ENCODE measurements around the gene PKIG. TPM values are rescaled to one million over a fixed set of nuclear protein-coding genes. Genes with fewer than 3 reads are reported as not detected.

The PKIG gene
- total and polyA plus RNA-seq, 2 of the 8 experiments (the other 6 are each of a cell fraction or from before 2014, with no cell fraction given), result 26.7 to 34.3 TPM

GRCh38 chr20:44632103-44632752, 49.8 kb downstream of the PKIG start:
- Histone ChIP-seq H3K56ac (replicated peaks; ENCODE audit: insufficient read length, low read depth, low read length) (no peak overlapping the region), H3K4me3 (ENCODE audit: extremely low read depth in 1 of 4, insufficient read depth in 2 of 4, low read depth in 3 of 4, low read length in 4 of 4) (no peak overlapping the region), H3K4me2 (ENCODE audit: insufficient read depth in 1 of 2, low read depth in 2 of 2, low read length in 2 of 2) (no peak overlapping the region), H3K4ac (replicated peaks; ENCODE audit: insufficient read length, low read depth, low read length) (no peak overlapping the region), H4K20me1 (replicated peaks in 1 of 2; ENCODE audit: control insufficient read depth in 1 of 2, insufficient read depth in 2 of 2, low read length in 2 of 2) (no peaks in the 10 kb centered on the region), H3K18ac (ENCODE audit: extremely low read depth, low read length) (no peak overlapping the region; the same call in 1 of the 2 replicates), H2BK15ac (ENCODE audit: low read length) (no peak overlapping the region), H3K79me1 (ENCODE audit: low read depth, low read length) (no peaks in the 10 kb centered on the region; the same call in 1 of the 2 replicates), H3K23ac (ENCODE audit: insufficient read length) (no peak overlapping the region), H3K9me3 (ENCODE audit: insufficient read depth in 2 of 2, low read depth in 1 of 2, low read length in 1 of 2) (no peaks in the 10 kb centered on the region), H3K14ac (ENCODE audit: insufficient read length) (no peak overlapping the region), H4K5ac (ENCODE audit: insufficient read length, low read depth, low read length) (no peak overlapping the region), H2BK12ac (ENCODE audit: low read depth, low read length) (no peak overlapping the region), H4K8ac (ENCODE audit: extremely low read depth, insufficient read depth, low read length) (no peak overlapping the region), H3K4me1 (replicated peaks in 1 of 4; ENCODE audit: control insufficient read depth in 3 of 4, insufficient read depth in 4 of 4, low read length in 3 of 4) (peaks cover 0 to 3% (median 0%) of the 10 kb centered on the region in 4 experiments; a peak in 3 of 7 replicates), H3K23me2 (ENCODE audit: low read depth, low read length) (no peaks in the 10 kb centered on the region), H2AFZ (ENCODE audit: low read length) (no peak overlapping the region), H3K36me3 (ENCODE audit: control insufficient read depth in 2 of 4, insufficient read depth in 4 of 4, low read length in 3 of 4) (no peaks in the 10 kb centered on the region), H3K27me3 (replicated peaks in 1 of 4; ENCODE audit: control insufficient read depth in 3 of 4, extremely low read depth in 1 of 4, insufficient read depth in 3 of 4, low read length in 3 of 4) (no peaks in the 10 kb centered on the region), H3K9ac (replicated peaks in 1 of 4; ENCODE audit: extremely low read depth in 1 of 4, low read depth in 3 of 4, low read length in 3 of 4) (no peak overlapping the region), H2BK5ac (ENCODE audit: low read depth, low read length) (no peak overlapping the region), H2AK5ac (ENCODE audit: low read depth, low read length) (no peak overlapping the region), H3K27ac (ENCODE audit: low read depth, low read length) (no peak overlapping the region), H2BK20ac (ENCODE audit: low read length) (no peak overlapping the region), H4K91ac (replicated peaks; ENCODE audit: insufficient read length, low read length) (no peak overlapping the region), H2BK120ac (replicated peaks; ENCODE audit: low read depth, low read length) (no peak overlapping the region), H3K79me2 (ENCODE audit: control insufficient read depth in 1 of 2, insufficient read depth in 2 of 2, low read length in 2 of 2) (no peaks in the 10 kb centered on the region)
- 92% methylated on average over 8 of the region's 8 CpGs; no CpG with 5 or more reads in 1 of the 2 experiments for WGBS, 2 experiments (ENCODE audit: extremely low coverage in 1 of 2, insufficient coverage in 1 of 2, insufficient read length in 1 of 2, insufficient replicate concordance in 2 of 2, low coverage in 1 of 2, low lambda C conversion rate in 2 of 2, missing lambda C conversion rate in 1 of 2)
- ChIA-PET CTCF (ENCODE audit: partially characterized antibody) (interaction anchor here (0.6 to 3.8 kb wide), 6 partner anchors 11 to 243 kb away, joined by 3 to 18 read pairs (median 4); no protein-coding TSS in a partner anchor), POLR2A (ENCODE audit: partially characterized antibody) (no interaction called here)
- no peak for TF ChIP-seq MAFK (IDR thresholded peaks at IDR 0.05; ENCODE audit: low read depth, low read length)
- TF ChIP-seq YY1 (IDR thresholded peaks at IDR 0.05; ENCODE audit: low read depth, low read length), result no peak
- TF ChIP-seq TBP (IDR thresholded peaks at IDR 0.05; ENCODE audit: low read depth, low read length), result no peak
- no peak for TF ChIP-seq RAD21 (IDR thresholded peaks at IDR 0.05 in 1 of 2, conservative IDR thresholded peaks at IDR 0.05 in 1 of 2; ENCODE audit: low read depth in 2 of 2, low read length in 2 of 2)
- TF ChIP-seq SP4 (IDR thresholded peaks at IDR 0.05; ENCODE audit: low read length), result no peak
- no peak for TF ChIP-seq JUND (IDR thresholded peaks at IDR 0.05; ENCODE audit: low read length)
- TF ChIP-seq, protein P1, sequence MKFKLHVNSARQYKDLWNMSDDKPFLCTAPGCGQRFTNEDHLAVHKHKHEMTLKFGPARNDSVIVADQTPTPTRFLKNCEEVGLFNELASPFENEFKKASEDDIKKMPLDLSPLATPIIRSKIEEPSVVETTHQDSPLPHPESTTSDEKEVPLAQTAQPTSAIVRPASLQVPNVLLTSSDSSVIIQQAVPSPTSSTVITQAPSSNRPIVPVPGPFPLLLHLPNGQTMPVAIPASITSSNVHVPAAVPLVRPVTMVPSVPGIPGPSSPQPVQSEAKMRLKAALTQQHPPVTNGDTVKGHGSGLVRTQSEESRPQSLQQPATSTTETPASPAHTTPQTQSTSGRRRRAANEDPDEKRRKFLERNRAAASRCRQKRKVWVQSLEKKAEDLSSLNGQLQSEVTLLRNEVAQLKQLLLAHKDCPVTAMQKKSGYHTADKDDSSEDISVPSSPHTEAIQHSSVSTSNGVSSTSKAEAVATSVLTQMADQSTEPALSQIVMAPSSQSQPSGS (IDR thresholded peaks at IDR 0.05; ENCODE audit: low read length), result no peak
- DNase-seq (ENCODE audit: low read depth in 1 of 2, low spot score in 2 of 2) (no peak), FAIRE-seq (no peak)
